GM18519 (cell line): ENCODE data around the gene DOCK4.
"Not testable (repeated sequence)": the region's sequence is repeated elsewhere in the genome, so short reads cannot be mapped to it uniquely, and the experiment has no call there.

Experiments
- ATAC-seq: cut with Tn5 transposase; IDR thresholded peaks from one replicate; pipeline ENCODE4 v1.9.1; 2021; ENCODE audit warnings: mild to moderate bottlenecking, moderate library complexity; ENCODE audit not compliant: unreplicated experiment, low FRiP score

Gene DOCK4

DNA sequence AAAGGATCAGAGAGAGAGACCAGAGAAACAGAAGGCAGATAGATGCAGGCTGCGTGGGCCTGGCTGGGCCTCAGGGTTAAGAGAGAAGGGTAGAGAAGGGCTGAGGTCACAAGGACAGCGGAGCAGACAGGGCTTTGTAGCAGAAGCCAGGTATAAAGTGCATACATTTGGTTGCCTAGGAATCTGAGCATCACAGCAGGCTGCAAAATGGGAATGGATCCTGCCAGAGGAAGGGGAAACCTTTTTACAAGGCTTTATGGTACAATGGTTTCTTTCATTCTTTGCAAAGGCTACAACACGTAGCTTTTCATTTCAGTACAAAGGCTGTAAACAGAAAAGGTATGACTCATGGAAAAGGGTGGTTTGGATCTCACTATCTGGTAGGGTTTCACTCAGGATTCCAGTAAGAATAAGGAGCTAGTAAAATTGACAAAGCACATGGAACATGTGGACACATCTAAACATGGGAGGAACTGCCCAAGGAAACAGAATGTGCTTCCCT is 275.1 kb downstream of the DOCK4 start:
- no peak for ATAC-seq

DNA sequence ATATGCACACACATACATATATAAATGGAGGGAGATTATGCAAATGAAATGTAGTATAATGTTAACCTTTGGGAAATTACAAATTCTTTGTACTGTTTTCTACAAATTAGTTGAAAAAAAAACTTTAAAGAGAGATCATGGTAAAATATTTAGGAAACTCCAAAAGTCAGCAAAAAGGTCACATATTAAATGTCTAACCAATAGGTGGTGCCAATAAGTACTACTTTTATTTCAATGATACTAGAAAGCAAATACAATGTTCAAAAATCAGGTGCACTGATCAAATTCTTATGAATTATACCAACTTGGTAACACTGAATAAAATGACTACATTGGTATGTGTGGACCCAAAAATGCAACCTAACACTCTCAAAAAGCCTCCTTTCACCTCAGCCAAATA is 276.9 kb downstream of the DOCK4 start:
- no peak for ATAC-seq

DNA sequence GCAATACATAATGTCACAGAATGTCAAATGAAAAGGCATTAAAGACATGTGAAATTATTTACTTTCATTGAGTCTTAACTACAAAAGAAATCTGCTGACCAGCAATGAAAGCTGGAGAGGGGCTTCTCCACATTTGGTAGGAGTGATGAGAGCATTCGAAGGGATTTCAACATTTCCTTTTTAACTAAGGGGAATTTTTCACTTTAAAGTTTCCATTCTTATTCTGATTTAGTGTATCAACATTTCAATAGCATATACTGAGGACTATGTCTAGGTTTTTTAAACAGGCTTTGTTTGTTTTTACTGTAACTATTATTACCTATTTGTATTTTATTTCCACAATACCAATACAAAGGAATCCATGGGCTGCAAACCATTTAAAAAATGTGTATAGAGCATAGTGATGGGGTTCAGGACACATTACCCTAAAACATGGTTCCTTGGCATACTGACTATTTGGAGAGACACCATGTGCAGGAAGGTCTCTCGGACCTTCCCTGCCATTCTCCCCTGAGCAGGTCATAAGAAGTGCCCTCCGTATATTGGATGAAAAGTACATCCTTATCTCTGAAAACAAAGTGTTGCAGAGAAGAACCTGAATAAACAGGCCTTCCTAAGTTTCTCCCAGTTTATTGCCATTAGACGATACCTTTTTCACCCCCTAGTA is 278.7 kb downstream of the DOCK4 start:
- no peak for ATAC-seq

DNA sequence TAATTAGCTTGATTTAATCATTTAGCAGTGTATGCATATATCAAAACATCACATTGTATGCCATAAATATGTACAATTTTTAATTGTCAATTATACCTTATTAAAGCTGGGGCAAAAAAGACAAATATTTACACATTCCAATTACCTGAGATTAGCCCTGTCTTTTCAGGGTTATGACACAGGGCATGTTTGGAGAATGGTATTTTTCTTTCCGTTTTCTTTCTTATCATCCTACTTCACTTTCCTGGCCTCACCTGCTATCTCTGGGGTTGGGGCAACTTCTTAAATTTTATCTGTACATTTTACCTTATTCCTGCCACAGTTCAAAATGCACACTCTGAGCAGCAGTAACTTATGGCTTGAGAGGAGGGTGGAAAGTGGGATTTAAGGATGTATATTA is 285.9 kb downstream of the DOCK4 start:
- ATAC-seq: no peak

DNA sequence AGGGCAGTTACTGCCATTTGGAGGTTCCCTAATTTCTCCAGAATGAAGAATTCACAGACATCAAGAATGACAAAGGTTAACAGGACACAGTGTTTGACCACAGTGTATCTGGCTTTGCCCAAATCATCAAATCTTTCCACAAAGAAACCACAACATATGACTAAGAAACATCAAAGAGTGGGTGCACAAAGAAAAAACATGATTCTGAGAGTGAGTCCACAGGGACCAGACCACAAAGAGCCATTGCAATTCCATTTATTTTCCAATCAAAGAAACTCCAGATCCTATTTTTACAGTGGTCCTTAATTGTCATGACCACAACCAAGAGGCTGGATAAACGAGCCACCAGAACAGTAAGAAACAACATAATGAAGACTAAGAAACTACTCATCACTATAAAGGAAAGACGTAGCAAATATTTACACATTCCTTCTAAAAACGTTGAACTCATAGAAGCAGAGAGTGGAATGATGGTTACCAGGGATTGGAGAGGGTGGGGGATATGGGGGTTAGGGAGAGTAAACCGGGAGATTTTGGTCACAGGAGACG is 286.5 kb downstream of the DOCK4 start:
- no peak for ATAC-seq

DNA sequence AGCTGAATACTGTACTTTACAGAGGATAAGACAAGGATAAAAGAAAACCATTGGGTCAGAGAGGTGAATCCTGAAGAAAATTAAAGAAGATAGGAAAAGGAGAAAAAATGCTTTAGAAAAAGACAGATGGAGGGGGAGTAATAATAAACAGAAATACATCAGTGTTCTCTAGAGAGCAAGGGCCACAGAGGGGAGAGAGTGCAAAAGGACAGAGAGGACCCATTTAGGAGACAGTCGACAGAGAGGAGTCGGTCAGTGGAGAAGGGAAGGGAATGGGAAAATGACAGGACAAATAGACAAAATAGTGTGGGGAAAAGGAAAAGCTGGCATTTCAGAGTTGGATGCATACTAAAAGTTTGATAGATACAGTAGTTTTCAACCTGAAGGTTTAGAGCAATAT is 287.0 kb downstream of the DOCK4 start:
- no peak for ATAC-seq

DNA sequence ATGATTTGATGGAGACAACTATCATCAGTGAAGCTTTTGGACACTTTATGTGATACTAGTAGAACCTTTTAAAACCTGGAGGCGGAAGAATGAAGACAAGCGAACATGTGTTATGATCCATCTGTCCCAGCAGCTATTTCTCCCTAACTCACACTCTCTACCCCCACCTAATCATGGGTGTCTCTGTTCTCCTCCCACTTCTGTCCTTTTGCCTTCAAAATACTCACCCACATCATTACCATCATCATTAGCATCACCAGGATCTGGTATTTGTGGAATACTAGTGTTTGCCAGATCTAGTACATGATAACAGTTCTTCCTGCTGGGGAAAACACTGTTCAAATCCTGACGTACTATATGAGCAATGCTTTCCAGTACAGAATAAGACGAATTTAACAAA is 287.7 kb downstream of the DOCK4 start:
- no peak for ATAC-seq

DNA sequence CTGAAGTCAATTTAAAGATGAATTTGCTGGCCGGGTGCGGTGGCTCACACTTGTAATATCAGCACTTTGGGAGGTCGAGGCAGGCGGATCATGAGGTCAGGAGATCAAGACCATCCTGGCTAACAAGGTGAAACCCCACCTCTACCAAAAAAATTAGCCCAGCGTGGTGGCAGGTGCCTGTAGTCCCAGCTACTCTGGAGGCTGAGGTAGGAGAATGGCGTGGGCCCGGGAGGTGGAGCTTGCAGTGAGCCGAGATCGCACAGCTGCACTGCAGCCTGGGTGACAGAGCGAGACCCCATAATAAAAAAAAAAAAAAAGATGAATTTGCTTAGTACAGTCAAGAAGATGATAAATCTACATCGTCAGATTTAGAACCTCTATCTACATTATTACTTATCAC is 288.8 kb downstream of the DOCK4 start:
- ATAC-seq: not testable (repeated sequence)

DNA sequence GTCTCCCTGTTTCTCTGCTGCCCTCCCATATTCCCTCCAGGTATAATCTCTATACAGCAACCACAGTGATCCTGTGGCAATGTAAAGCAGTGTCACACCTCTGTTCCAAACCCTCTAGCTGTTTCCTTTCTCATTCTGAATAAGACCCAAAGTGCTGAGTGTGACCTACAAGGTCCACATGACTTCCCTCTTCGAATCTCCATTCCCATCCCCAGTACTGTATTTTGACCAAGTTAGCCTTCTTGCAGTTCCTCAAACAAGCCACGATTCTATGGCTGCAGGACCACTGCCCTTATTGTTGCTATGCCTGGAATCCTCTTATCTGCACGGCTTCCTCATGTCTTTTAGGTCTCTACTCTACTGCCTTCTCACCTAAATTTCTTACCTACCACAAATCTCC is 291.9 kb downstream of the DOCK4 start:
- ATAC-seq: no peak

DNA sequence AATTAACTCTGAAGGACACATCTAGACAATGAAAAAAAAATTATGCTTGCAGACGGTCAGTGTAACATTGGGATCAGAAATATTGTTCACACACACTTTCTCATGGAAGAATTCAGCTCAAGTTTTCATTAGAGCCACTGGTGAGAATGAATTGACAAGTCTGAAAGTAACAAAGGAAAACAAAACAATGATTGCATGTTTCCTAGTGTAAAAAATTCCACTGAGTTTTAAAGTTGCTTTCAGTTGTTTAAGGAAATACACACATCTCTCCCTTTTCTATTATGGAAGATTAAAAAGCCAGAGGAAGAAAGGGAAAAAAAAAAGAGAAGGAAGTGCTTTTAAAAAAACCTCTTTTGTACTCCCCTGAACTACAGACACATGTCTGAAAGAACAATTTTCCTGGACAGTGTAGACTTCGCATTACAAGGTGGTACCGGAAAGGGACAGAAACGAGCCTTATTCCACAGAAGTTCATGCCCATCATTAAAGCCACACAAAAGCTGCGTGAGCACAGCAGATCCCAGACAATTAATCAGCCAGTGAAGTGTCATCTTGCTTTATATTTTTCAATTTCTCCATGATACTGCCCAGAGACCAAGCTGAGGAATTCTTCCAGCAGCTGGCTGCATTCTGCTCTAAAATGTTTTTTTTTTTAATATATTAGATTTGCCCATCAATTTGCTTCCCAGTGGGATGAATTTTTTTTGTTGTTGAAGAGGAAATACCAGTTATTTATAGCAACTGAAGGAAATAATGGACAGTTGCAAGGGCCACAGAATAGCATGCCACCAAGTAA is 294.8 kb downstream of the DOCK4 start:
- ATAC-seq: no peak

DNA sequence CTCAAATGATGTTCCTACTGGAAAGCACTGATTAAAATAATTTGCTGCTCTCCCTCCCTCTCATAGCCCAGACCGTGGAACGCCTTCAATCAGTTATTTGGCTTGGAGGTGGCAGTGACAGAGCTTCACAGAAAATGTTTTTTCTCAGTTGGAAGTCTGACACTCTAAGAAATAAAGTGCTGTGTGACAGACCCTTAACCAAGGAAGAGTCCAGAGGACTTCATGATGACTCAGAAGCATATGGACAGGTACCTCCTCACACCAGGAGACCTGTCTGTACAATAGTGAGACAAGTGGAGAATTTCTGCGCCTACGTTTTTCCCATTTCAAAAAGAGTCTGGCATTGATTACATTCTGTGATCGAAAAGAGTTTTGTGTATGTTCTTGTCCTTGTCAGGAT is 295.5 kb downstream of the DOCK4 start:
- ATAC-seq: no peak

DNA sequence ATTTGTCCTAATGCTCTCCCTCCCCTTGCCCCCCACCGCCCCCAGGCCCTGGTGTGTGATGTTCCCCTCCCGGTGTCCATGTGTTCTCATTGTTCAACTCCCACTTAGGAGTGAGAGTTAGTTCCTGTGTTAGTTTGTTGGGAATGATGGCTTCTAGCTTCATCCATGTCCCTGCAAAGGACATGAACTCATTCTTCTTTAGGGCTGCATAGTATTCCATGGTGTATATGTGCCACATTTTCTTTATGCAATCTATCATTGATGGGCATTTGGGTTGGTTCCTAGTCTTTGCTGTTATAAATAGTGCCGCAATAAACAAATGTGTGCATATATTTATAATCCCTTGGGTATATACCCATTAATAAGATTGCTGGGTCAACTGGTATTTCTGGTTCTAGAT is 297.5 kb downstream of the DOCK4 start:
- not testable (repeated sequence) for ATAC-seq

DNA sequence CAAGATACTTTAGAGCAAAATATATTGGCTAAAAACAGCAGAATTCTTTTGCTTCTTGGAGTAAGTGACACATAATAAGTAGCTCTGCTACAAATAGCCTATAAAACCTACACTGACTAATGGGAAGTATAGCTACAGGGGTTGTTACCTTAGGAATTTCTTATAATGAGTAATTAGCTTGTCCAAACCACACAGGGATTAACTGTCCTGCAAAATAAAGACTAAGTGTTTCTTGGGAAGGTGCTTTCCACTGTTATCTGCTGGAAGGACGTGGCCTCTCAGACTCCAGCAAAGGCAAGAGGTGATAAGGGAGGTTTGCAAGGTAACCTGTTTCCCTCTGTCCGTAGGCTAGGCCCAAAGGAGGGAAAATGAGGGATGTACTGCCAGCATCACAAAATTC is 302.4 kb downstream of the DOCK4 start:
- ATAC-seq: no peak

DNA sequence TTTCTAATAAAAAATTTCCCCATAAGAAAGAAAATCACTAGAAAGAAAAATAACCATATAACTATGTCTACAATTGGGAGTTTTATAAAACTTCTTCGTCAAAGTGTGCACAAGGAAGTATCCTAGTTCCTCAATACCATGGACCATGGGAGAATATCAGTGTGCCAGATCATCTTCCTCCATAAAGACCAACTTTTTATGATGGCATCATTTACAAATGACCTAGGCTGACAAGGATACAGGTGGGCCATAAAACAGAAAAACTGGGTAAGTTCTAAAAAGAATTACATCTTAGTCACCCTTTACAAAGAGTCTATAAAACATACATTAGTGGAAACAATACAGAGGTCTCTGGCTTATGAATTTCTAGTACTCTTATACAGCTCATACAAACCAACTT is 303.2 kb downstream of the DOCK4 start:
- no peak for ATAC-seq

DNA sequence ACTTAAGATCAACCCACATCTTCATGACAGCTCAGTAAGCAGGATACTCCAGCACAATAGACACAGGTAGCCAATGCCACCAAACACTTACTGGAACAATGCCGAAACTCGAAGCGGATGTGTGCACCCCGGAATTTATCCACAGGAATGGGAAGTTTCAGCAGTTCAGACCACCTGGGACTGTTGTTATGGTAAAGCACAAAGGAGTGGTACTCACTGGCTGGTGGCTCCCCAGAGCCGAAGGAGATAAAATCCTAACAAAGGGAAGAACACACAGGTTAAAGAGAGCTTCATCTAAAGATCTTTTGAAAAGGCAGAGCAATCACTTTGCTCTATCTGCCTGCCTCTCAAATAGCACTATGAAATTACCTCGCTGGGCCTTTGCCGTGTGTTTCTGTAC is 305.9 kb downstream of the DOCK4 start:
- ATAC-seq: no peak

DNA sequence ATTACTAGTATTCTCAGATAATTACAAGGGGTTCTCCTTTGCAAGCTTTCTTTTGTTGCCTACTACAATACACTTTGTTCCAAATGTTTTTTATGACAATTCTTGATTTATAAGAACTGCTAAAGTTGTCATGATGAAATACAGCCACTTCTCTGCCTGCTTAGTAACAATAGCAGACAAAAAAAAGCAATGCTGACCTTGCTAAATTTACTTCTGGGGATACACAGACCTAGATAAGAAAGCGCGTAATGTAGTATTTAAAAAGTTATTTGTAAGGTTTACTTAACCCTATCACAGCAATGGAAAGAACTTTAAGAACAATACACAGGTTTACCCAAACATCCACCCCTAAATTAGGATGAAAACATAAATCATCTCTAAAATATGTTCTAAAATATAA is 311.1 kb downstream of the DOCK4 start:
- ATAC-seq: no peak

DNA sequence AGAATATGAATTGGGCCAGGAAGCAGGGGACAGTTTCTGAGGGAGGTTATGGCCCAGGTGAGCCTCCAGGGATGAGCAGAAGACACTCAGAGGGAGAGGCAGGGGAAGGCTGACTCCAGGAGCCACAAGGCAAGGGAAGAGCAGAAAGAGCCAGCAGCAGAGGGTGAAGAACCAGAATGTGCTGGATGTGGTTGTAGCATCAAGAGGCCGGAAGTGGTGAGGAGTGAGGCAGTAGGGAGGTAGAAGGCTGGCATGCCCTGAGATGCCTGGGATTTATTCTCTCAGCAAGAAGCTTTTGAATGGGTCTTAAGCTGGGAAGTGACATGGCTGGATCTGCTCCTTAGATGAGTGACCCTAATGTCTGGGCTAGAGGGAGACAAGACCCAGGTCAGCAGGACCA is 311.7 kb downstream of the DOCK4 start:
- ATAC-seq: no peak

DNA sequence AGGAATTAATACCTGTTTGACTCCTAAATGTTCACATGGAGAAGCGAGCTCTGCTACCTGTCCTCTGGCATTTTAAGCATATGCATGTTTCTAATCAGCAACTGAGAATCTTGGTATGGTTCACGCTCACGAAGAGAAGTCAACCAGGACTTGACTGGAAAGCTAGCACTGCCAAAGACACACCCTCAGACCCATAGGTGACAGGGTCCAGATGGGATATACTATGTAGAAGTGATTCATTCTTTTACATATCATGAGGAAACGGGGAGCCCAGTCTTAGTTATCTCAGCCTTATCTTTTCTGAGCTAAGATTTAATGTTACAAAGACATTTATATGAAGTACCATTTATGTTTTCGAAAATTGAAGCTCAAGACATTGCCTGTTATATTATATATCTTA is 313.0 kb downstream of the DOCK4 start:
- ATAC-seq: no peak

DNA sequence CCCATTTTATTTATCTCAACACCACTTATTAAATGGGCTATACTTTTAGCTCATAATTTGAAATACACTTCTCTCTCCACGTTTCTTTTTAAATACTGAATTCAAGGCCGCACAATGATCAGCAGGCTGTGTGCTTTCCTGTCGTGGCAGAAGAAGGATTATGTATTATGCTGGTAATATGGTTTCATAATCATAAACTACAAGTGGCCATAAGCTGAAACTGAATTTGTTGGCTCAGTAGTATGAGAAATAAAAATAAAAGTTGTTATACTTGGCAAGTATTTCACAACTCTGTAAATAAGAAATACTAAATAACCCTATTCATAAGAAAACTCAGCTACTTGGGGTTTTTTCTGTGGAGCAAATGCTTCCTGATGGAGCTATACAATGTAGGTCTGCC is 313.6 kb downstream of the DOCK4 start:
- no peak for ATAC-seq

DNA sequence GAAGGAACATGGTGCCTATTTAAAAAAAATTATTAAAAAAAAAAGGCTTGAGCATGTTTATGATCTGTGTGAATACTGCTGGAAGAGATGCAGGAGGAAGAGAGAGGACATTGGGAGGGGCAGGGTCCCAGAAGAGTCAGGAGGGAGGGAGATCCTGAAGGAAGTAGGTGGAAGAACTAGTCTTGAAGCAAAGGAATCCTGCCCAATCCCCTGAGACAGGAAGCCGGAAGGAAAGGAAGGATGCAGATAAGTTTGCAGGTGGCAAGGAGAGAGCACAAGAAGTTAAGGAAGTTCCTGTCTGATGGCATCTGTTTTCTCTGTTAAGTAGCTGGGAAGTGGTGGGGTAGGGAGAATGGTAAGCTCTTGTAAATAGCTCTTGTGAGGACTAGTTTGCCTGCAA is 318.5 kb downstream of the DOCK4 start:
- ATAC-seq: no peak

DNA sequence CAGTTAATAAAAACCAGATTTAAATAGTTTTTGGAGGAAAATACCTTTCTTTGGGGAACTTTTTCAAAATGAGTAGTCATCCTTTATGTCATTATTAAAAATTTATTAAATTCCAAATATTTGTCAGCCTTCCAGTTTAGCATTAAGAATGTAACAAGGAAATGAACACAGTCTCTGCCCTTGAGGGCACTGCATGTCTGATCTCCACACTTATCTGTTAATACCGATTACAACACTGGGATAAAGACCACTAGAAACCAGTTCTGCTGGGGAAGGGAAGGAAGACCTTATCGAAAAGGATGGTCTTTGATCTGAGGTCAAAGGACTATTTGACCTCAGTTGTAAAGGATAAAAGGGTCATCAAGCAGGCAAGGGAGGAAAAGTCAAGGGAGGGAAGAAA is 320.0 kb downstream of the DOCK4 start:
- ATAC-seq: no peak

DNA sequence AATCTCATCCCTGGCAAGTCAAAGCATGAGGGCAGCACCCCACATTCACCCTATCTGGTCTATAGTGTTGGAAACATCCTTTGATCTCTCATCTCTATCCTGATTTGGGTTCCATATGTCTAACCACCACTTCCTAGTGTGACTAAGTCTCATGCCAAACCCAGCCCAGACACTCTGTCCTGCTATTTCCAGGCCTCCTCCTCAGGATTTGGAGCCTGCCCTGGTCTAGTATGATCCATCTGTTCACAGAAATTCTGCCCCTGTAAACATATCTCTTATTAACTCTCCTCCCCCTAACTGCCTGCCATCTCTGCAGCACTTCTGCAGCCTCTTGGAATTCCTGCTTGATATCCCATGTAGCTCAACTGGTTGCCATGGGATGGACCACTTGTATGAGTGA is 323.0 kb downstream of the DOCK4 start:
- ATAC-seq: no peak
